Left renal cortex interstitium (tissue), 4 donors: Measurements from ENCODE around the gene OPN1SW. TPM values are rescaled to one million over a fixed set of nuclear protein-coding genes. Genes with fewer than 3 reads are reported as not detected.

Experiments
- DNase-seq, 4 donors: peaks; one replicate each; pipeline ENCODE4 v3.0.0-alpha.2; 2013; ENCODE audit warnings: low read depth in 4 of 4, low spot score in 2 of 4, missing footprints in 1 of 4
- polyA plus RNA-seq, 4 donors: library from polyadenylated mRNA; unstranded; fragments of 120-200 nt; gene quantifications; one replicate each; pipeline ENCODE4 v1.2.1, GENCODE V29; 2013; ENCODE audit not compliant: insufficient read length in 4 of 4

OPN1SW gene
- polyA plus RNA-seq, 4 donors: 1.2 to 1.9 (median 1.4) TPM

DNA sequence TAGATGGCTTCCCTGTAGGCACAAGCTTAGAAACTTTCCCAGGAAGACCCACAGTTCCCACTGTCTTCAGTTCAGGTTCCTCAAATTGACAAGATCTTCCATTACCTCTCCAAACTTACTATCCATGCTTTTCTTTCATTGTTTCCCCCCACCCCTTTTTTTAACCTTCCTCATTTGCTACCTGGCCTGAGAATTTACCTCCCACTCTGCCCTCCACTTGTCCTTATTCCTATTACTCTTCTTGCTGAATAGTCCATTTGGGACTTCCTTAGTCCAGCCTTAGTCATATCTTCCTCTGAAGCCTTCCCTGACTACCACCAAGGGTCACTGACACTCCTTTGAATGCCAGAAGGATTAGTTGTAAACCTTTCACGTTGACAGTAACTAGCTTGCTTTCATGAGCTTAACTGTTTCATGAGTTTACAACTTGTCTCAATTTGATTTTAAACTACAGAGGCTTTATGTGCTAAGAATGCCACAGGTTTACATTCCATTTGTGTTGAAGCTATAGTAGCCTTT is 37.7 kb downstream of the OPN1SW start:
- DNase-seq: no peak

DNA sequence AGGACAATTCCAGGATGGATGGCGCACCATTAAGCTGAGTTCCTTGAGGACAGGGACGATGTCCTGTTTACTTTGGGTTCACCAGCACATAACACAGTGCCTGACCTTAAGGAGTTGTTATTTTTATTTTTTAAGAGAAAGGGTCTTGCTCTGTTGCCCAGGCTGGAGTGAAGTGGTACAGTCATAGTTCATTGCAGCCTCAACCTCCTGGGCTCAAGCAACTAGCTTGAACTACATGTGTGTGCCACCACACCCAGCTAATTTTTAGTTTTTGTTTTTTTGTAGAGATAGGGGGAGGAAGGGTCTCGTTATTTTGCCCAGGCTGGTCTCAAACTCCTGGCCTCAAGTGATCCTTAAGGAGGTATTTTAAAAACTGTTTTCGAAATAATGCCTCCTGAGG is 38.2 kb downstream of the OPN1SW start:
- no peak for DNase-seq

DNA sequence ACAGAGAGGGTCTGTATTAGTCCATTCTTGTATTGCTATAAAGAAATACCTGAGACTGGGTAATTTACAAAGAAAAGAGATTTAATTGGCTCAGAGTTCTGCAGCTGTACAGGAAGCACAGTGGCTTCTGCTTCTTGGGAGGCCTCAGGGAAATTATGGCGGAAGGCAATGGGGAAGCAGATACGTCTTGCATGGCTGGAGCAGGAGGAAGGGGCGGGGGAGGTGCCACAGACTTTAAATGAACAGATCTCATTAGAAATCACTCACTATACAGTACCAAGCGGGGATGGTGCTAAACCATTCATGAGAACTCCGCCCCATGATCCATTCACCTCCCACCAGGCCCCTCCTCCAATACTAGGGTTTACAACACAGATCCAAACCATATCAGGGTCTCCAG is 40.2 kb downstream of the OPN1SW start:
- no peak for DNase-seq

DNA sequence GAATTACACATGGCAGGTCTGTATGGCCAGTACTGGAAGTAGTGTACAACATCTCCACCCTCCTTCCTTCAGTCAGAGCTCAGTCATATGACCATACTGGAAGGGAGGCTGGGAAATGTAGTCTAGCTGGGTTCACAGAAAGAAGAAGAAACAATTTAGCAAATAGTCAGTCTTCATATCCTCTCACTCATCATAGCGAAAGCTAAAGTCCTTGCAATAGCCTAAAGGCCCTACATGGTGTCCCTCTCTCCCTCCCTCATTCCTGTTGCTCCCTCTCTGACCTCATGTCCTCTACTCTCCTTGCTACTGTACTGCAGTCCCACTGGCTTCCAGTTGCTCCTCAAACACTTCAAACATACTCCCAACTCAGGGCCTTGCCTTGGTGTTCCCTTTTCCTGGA is 40.7 kb downstream of the OPN1SW start:
- no peak for DNase-seq

DNA sequence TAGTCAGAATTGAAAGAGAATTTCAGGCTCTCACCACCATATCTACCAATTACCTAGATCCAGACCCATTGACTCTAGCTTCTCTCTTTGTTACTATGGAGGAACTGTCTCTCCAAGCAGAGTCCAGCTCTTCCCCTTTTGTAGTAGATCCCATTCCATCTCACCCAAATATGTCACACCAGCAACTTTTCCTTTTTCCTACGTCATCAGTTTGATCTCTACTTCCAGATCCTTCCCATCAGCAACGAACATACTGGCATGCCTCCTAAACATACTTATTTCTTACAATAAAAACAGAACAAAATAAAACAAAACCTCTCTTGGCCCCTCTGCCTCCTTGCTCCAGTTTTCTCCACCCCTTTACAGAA is 42.3 kb downstream of the OPN1SW start:
- no peak for DNase-seq

DNA sequence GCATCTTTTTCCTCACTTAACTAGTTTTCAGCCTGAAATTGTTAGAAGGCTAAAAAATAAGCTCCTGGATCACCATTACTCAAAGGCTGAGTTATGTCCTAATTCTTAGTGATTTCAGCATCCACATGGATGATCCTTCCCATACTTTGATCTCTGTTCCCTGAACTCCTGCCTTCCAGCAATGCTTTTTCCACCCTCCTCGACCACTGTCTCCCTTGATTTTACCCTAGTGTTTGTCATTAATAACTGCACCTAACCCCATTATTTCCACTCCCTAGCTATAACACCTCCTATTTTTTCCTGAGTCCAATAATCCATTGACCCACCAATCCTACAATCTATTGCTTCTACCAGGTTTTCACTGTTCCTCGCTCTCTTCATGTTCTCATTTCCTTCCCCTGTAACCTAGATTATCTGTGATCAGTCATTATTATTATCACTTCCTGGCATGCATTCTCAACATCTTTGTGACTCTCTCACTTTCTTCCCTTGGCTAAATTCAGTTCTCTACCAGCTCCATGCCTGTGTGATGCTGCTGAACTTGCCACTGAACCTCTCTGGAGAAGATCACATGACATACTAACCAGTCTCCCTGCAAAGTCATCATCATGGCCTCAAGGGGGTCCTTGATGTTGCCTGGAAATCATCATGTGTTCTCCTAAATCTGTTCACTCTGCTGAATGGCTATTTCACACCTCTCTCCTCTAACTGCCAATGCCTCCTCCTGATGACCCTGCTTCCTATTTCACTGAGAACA is 42.9 kb downstream of the OPN1SW start:
- no peak for DNase-seq

DNA sequence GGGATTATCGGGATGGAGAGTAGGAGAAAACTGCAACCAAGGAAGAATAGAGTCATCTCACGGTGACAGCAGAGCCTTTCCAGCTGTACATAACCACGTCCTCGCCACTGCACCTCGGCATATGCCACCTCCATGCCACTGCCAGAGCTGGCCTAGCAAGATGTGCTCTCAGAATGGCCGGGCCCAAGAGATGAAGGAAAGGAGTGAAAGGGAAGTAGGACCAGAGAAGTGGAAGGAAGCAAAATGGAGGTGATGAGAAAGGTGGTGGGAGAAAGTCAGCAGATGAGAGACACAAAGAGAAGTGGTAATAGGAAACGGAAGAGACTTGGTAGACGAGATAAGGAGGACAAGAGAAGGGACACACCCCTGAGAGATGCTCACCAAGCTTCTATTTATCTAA is 44.4 kb downstream of the OPN1SW start:
- no peak for DNase-seq

DNA sequence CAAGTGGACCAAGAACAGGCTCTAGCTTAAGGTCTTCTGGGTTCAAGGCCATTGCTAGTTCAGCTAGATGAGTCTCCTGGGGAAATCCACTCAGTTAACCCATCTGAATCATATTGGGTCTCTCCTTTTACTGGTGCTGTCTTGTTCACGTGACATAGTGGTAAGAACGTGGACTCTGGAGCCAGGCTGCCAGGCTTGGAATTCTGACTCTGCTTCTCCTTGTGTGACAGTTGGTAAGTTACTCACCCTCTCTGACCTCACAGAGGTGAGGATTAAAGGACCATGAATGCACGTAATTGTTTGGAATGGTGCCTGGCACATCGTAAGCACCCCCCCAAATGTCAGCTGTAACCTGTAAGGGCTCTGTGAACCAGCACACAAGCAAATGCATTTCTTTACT is 46.1 kb downstream of the OPN1SW start:
- no peak for DNase-seq

DNA sequence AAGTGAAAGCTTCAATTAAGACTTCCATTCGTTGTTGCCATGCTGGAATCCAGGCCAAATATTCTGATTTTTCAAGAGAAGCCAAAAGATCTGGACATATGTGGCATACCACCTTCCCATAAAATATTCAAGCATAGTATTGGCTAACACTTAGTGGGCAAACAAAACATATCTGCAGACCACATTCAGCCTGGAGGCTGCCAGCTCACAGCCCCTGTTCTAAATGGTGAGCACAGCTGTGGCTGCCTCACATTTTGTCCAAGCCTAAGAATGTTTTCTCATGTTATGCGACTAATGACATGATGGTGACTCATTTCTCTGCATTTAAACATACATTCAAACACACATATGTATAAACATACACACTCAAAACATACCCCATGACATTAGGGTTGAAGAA is 47.0 kb downstream of the OPN1SW start:
- no peak for DNase-seq

DNA sequence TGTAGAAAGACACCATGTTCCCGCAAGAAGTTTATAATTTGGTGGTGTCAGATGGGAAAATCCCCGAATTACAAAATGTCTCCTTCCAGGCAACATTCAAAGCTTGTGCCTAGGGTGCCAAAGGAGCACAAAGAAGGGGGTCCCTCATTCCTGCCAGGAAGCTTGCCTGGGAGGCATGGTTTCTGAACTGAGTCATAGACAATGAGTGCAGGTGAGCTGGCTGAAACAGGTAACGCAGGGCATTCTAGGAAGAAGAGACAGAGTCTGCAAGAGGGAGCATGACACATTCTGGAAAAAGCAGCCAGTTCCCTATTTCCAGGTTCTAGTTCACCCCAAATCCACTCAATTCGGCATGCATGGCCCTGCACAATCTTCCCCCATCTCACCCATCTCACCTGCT is 48.4 kb downstream of the OPN1SW start:
- no peak for DNase-seq

DNA sequence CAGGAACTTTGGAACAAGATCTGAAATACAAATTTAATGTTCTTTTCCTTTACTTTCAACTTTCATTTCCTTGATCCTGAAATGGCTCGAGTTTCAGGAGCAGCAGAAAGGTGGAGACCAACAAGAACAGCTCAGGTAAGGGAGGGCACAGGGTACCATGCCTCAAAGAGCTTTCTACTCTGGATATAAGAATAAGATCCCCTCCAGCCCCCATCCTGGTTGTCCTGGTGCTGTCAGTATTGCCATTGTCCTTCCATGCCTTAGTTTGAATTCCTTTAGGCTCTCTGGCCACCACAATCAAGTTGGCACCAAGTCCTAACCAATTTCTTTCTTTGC is 48.9 kb downstream of the OPN1SW start:
- DNase-seq: no peak

DNA sequence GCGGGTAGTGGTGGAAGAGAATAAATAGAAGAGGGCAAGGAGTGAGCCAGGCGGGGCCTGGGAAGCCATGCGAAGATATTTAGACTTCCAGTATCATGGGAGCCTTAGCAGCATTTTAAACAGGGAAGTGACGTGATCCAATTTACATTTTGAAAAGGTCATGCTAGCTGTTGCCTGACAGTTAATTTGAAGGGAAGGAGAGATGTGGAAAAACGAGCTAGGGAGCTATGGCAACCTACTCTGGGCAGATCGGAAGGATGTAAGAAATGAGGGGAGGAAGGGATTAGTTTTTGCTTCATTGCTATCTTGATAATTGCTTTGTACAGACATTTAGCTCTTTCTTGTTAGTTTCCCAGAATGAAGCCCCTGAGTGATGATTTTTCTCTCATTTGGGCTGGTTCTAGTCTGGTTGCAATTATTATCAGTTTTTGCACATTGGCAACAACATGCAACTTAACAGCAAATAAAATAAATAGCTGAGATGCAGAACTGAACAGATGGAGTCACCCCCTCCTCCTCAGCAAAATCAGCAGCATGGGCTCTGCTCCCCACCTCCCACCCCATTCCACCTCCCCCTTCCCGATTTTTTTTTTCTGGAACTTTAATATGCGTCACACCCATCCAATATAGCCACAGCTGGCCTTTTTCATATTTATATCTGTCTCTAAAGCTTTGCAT is 49.4 kb downstream of the OPN1SW start:
- DNase-seq: no peak

DNA sequence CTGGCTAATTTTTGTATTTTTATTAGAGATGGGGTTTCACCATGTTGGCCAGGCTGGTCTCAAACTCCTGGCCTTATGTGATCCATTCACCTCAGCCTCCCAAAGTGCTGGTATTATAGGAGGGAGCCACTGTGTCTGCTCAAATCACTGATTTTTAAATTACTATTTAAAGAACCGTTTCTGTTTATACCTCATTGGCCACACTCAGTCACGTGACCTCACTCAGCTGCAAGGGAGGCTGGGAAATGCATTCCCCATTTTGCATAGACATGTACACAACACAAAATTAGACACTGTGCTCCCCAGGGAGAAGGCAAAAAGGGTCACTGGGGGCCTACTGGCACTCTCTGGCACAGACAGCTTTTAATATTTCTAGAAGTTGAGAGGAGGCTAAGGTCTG is 50.1 kb downstream of the OPN1SW start:
- DNase-seq: no peak

DNA sequence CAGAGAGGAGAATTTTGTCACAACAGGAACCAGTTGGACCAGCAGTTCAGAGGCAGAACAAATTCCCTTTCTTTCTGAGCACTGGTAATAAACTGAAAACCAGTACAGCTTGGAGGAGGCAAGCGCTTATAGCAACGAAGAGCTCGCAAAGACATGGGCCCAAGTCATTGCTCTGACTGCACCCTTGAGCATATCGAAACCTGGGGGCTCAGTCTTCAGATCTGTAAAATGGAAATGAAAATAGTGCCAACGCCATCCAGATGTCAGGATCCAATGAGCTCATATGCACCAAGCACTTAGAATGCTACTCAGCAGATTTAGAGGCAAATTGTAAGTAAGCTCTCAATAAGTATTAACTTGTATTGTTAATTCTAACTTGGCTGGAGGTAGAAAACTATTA is 50.9 kb downstream of the OPN1SW start:
- DNase-seq: no peak

Other genes with a start within 250 kb of the OPN1SW start
- 1 to 10 TPM in 3 of 4 donors, under 1 TPM in 1; 0.83 to 4.8 (median 2.3) TPM for gene GARIN1A, start 103.5 kb downstream of the OPN1SW start, polyA plus RNA-seq
- gene CALU, start 36.4 kb downstream of the OPN1SW start, polyA plus RNA-seq: 100 to 1,000 TPM; 166 to 219 (median 188) TPM
- gene CCDC136, start 16.2 kb upstream of the OPN1SW start, polyA plus RNA-seq: 10 to 100 TPM; 12.0 to 31.0 (median 21.3) TPM
- gene FLNC, start 54.6 kb upstream of the OPN1SW start, polyA plus RNA-seq: 10 to 100 TPM; 12.1 to 18.6 (median 17.6) TPM
- 100 to 1,000 TPM; 228 to 254 (median 236) TPM for gene ATP6V1F, start 87.1 kb upstream of the OPN1SW start, polyA plus RNA-seq
- gene KCP, start 134.9 kb upstream of the OPN1SW start, polyA plus RNA-seq: 10 to 100 TPM; 12.1 to 41.9 (median 23.8) TPM
- 10 to 100 TPM in 2 of 4 donors, 1 to 10 TPM in 2; 8.9 to 14.1 (median 10.8) TPM for gene IRF5, start 162.1 kb upstream of the OPN1SW start, polyA plus RNA-seq